Retinal pigment epithelial cell (primary cell): ENCODE measurements around the gene DDX6.
A peak's percentile ranks its signal among the peaks of the same experiment; 100 is the strongest.
"Not testable (repeated sequence)": the region's sequence is repeated elsewhere in the genome, so short reads cannot be mapped to it uniquely, and the experiment has no call there.

Experiments used
- DNase-seq: peaks from one replicate; pipeline ENCODE4 v3.0.0-alpha.2; 2010; ENCODE audit warnings: low read depth
- H3K4me3 ChIP-seq: 2 replicates; pipeline ENCODE4 v1.5.1; 2011; ENCODE audit warnings: mild to moderate bottlenecking, low read length, control low read depth, moderate library complexity
- TF ChIP-seq, protein P1 (sequence below): conservative IDR thresholded peaks from 2 replicates; pipeline ENCODE4 v1.5.1; 2011; ENCODE audit warnings: low read depth, low read length, control low read depth, inconsistent platforms

The DDX6 gene

DNA sequence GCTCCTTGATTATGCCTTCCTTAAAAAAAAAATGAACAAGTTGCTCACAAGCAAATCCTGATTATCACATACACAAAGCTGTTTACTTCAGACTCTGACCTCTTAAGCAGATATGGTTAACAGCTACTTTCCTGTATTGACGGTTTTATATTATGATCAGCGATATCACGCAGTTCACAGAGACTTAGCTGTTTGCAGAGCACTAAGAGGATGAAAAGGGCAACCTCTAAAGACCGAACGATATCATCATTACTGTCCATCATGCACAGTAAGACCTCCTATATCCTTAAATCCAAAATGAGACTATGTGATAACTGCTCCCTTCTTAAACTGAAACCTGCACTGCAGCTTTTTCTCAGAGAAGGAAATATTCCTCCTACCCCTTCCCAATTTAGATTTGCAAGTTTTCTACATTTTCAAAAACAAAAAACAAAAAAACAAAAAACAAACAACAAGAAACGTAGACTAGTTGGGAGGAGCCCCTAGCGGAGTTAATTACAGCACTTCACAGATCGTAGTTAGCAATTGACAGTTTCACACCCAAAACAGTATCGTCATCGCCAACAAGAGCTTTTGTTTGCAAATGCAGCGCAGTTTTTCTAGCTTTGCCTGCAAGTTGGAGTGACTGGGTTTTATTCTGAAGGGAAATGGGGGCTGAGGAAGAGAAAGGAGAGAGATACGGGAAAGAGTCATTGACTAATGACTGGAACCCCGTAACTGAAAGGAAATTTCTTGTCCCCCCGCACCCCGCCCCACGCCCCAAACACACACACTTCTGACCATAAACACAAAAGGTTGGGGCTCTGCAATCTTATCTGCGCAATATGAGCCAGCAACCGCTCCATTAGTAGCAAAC lies 1.2 kb downstream of the DDX6 start:
- peak overlapping the region; percentile 88 for H3K4me3 ChIP-seq
- TF ChIP-seq, protein P1, sequence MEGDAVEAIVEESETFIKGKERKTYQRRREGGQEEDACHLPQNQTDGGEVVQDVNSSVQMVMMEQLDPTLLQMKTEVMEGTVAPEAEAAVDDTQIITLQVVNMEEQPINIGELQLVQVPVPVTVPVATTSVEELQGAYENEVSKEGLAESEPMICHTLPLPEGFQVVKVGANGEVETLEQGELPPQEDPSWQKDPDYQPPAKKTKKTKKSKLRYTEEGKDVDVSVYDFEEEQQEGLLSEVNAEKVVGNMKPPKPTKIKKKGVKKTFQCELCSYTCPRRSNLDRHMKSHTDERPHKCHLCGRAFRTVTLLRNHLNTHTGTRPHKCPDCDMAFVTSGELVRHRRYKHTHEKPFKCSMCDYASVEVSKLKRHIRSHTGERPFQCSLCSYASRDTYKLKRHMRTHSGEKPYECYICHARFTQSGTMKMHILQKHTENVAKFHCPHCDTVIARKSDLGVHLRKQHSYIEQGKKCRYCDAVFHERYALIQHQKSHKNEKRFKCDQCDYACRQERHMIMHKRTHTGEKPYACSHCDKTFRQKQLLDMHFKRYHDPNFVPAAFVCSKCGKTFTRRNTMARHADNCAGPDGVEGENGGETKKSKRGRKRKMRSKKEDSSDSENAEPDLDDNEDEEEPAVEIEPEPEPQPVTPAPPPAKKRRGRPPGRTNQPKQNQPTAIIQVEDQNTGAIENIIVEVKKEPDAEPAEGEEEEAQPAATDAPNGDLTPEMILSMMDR = no peak

DNA sequence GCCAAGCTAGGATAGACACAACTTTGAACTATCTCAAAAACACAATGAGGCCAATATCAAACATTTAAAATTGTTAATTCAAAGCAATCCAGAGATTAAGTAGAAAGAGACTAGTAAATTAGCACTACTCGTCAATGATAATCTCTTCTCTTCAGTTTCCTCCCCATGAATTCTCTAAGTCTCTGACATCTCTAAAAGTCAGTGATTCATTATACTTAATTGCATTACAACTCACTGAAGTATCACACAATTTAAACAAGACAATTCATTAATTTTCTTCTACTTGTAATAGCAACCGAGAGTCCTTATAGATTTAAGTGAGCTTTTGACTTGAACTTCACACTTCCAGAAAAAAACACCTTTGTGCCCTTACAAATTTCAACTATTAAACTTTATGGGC lies 4.3 kb downstream of the DDX6 start:
- H3K4me3 ChIP-seq = no peak overlapping the region
- DNase-seq = no peak
- TF ChIP-seq, protein P1 = no peak

More for the DNA sequence above, 1.2 kb downstream of the DDX6 start:
- no peak for DNase-seq

DNA sequence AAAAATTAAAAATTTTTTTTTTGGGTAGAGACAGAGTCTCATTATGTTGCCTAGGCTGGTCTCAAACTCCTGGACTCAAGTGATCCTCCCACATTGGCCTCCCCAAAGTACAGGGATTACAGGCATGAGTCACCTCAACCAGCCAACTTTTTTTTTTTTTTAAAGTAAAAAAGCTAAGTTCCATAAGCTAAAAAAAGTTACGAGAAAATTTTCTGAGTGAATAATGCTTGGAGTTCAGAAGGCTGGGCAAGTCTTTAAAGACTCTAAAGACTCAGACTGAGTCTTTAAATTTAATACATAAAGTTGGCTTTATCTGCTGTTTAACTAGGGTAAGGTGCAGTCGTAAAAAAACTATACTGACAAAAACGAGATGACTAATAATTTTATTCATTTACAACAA lies 5.6 kb downstream of the DDX6 start:
- DNase-seq = no peak
- TF ChIP-seq, protein P1 = no peak
- H3K4me3 ChIP-seq = no peak overlapping the region

DNA sequence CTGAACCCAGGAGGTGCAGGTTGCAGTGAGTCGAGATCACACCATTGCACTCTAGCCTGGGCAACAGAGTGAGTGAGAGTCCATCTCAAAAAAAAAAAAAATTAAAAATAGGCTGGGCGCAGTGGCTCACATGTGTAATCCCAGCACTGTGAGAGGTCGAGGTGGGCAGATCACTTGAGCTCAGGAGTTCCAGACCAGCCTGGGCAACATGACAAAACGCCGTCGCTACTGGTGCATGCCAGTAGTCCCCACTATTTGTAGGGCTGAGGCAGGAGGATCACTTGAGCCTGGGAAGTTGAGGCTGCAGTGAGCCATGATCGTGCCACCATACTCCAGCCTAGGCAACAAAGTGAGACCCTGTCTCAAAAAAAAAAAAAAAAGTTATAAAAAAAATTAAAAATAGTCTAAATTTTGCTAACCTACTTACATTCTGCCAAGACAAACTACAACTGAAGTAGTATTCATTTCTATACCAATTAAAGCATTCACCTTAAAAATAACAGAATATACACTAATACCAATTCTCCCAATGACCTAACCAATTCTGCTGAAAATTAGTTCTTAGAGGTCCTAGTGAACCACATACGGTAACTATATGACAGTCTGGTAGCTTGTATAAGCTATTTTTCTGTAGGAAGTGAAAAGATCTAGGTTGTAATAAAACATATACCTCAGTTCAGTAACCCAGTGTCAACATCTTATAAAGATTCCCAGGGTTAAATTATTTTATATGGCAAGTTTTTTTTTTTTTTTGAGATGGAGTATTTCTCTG lies 7.1 kb downstream of the DDX6 start:
- no peak for DNase-seq
- no peak overlapping the region for H3K4me3 ChIP-seq
- TF ChIP-seq, protein P1 = no peak

DNA sequence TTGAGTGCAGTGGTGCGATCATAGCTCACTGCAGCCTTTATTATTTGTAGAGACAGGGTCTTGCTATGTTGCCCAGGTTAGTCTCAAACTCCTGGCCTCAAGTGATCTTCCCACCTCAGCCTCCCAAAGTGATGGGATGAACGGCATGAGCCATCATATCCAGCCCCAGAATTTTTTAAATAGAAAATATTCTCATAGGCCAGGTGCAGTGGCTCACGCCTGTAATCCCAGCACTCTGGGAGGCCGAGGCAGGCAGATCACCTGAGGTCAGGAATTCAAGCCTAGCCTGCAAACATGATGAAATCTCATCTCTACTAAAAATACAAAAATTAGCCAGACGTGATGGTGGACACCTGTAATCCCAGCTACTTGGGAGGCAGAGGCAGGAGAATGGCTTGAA lies 7.6 kb downstream of the DDX6 start:
- DNase-seq, H3K4me3 ChIP-seq: not testable (repeated sequence)

DNA sequence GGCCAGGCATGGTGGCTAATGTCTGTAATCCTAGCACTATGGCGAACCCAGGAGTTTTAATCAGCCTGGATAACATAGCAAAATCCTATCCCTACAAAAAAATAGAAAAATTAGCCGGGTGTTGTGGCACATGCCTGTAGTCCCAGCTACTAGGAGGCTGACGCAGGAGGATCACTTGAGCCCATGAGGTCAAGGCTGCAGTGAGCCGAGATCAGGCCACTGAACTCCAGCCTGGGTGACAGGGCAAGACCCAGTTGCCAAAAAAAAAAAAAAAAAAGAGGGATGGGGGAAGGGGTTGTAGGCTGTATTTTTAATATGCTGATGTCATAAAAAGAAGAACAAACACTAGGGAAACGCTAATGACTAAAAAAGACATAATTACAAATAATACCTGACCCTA lies 12.1 kb downstream of the DDX6 start:
- no peak for DNase-seq
- TF ChIP-seq, protein P1 = no peak
- no peak overlapping the region for H3K4me3 ChIP-seq

DNA sequence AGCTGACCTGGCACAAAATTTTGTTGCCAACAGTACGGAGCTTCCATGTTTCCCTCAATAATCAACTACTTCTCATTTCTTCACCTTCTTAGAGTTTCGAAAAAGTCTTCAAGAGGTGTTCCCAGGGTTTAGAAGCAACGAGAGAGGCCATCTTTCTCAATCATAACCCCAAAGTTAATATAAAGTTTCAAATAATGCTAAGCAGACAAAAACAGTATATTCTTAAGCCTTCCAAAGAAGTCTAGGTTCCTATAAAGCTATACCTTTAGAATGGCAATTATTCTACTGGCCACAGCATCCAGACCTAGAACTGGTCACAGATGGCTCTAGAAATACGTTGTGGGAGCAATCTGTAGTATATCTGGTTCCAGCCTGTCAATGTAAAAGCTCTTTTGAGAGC lies 16.9 kb downstream of the DDX6 start:
- H3K4me3 ChIP-seq = no peak overlapping the region
- TF ChIP-seq, protein P1 = no peak
- DNase-seq = no peak
